Ishikawa (cell line): ENCODE results near the gene PCDHAC1.

Experiments used
- CREB1 ChIP-seq: IDR thresholded peaks from 2 replicates; pipeline ENCODE4 v1.6.1; 2012; ENCODE audit warnings: low read depth
- EGR1 ChIP-seq: IDR thresholded peaks from 2 replicates; pipeline ENCODE4 v1.6.1; 2012
- EP300 ChIP-seq: IDR thresholded peaks from 2 replicates; pipeline ENCODE4 v1.6.1; 2012; ENCODE audit warnings: borderline replicate concordance
- MAX ChIP-seq: IDR thresholded peaks from 2 replicates; pipeline ENCODE4 v1.6.1; 2012
- NFIC ChIP-seq: IDR thresholded peaks from 2 replicates; pipeline ENCODE4 v1.6.1; 2012
- REST ChIP-seq: IDR thresholded peaks from 2 replicates; pipeline ENCODE4 v1.6.1; 2012; ENCODE audit warnings: low read depth, mild to moderate bottlenecking
- TCF12 ChIP-seq: IDR thresholded peaks from 2 replicates; pipeline ENCODE4 v1.6.1; 2012; ENCODE audit warnings: low read depth
- TEAD4 ChIP-seq: IDR thresholded peaks from 2 replicates; pipeline ENCODE4 v1.6.1; 2012
- YY1 ChIP-seq: IDR thresholded peaks from 2 replicates; pipeline ENCODE4 v1.6.1; 2012; ENCODE audit warnings: low read depth
- ZBTB7A ChIP-seq: IDR thresholded peaks from 2 replicates; pipeline ENCODE4 v1.6.1; 2012; ENCODE audit warnings: low read depth

GRCh38 chr5:140964356-140964755 lies 38.3 kb downstream of the PCDHAC1 start:
- no peak for TF ChIP-seq MAX
- no peak for TF ChIP-seq EGR1
- no peak for TF ChIP-seq TEAD4
- TF ChIP-seq YY1: no peak
- no peak for TF ChIP-seq EP300
- TF ChIP-seq ZBTB7A: no peak
- no peak for TF ChIP-seq NFIC
- TF ChIP-seq CREB1: no peak
- no peak for TF ChIP-seq REST
- no peak for TF ChIP-seq TCF12
